Neural cell (in vitro differentiated cells): ENCODE results near the gene CCSAP.

Experiments used
- EP300 ChIP-seq: fragments of 450-650 bp; conservative IDR thresholded peaks from 2 replicates; pipeline ENCODE4 v1.6.1; 2014; ENCODE audit warnings: antibody characterized with exemption, mild to moderate bottlenecking, moderate library complexity; ENCODE audit not compliant: poor library complexity, severe bottlenecking
- EZH2 ChIP-seq: fragments of 200-600, 300-800 bp; shearing (Covaris generic), sonication (generic); IDR thresholded peaks from 2 replicates; pipeline ENCODE4 v1.6.1; 2014; ENCODE audit warnings: antibody characterized with exemption, low read length, borderline replicate concordance, mild to moderate bottlenecking; ENCODE audit not compliant: insufficient read depth, poor library complexity, severe bottlenecking
- POLR2AphosphoS5 ChIP-seq: IDR thresholded peaks from 2 replicates; pipeline ENCODE4 v1.6.1; 2012
- RAD21 ChIP-seq: fragments of 450-650 bp; conservative IDR thresholded peaks from 2 replicates; pipeline ENCODE4 v1.6.1; 2014; ENCODE audit warnings: antibody characterized with exemption, mild to moderate bottlenecking, moderate library complexity
- SMC3 ChIP-seq: fragments of 450-650 bp; conservative IDR thresholded peaks from 2 replicates; pipeline ENCODE4 v1.6.1; 2014; ENCODE audit warnings: antibody characterized with exemption, mild to moderate bottlenecking, moderate library complexity; ENCODE audit not compliant: poor library complexity
- TAF1 ChIP-seq: IDR thresholded peaks from 2 replicates; pipeline ENCODE4 v1.6.1; 2012; ENCODE audit warnings: low read depth
- TF ChIP-seq, protein P1 (sequence below): fragments of 450-650 bp; IDR thresholded peaks from 2 replicates; pipeline ENCODE4 v1.5.1; 2014; ENCODE audit warnings: antibody characterized with exemption, mild to moderate bottlenecking, moderate library complexity; ENCODE audit not compliant: poor library complexity, severe bottlenecking
- TF ChIP-seq, protein P2 (sequence below): IDR thresholded peaks from 2 replicates; pipeline ENCODE4 v1.6.1; 2012; ENCODE audit warnings: borderline replicate concordance

DNA sequence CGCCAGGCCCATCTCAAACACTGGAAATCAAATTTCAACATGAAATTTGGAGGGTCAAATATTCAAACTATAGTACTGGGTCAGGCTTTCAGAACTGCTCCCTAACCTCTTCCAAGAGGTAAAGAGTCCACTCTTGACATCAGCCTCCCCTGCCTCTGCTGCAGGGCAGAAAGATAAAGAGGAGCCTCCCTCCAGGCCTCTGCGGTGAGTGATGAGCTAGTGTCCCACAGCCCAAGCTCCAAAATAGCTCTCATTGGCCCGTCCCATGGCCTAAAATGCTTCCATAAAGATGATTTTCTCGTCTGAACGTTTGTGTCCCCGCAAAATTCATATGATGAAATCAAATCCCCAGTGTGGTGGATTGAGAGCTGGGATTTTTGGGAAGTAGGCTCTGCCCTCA lies 33.7 kb upstream of the CCSAP start:
- TF ChIP-seq POLR2AphosphoS5 (no peak), TAF1 (no peak), EP300 (no peak), EZH2 (no peak), RAD21 (no peak), SMC3 (no peak)
- TF ChIP-seq, protein P1, sequence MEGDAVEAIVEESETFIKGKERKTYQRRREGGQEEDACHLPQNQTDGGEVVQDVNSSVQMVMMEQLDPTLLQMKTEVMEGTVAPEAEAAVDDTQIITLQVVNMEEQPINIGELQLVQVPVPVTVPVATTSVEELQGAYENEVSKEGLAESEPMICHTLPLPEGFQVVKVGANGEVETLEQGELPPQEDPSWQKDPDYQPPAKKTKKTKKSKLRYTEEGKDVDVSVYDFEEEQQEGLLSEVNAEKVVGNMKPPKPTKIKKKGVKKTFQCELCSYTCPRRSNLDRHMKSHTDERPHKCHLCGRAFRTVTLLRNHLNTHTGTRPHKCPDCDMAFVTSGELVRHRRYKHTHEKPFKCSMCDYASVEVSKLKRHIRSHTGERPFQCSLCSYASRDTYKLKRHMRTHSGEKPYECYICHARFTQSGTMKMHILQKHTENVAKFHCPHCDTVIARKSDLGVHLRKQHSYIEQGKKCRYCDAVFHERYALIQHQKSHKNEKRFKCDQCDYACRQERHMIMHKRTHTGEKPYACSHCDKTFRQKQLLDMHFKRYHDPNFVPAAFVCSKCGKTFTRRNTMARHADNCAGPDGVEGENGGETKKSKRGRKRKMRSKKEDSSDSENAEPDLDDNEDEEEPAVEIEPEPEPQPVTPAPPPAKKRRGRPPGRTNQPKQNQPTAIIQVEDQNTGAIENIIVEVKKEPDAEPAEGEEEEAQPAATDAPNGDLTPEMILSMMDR, result no peak
- TF ChIP-seq, protein P2, sequence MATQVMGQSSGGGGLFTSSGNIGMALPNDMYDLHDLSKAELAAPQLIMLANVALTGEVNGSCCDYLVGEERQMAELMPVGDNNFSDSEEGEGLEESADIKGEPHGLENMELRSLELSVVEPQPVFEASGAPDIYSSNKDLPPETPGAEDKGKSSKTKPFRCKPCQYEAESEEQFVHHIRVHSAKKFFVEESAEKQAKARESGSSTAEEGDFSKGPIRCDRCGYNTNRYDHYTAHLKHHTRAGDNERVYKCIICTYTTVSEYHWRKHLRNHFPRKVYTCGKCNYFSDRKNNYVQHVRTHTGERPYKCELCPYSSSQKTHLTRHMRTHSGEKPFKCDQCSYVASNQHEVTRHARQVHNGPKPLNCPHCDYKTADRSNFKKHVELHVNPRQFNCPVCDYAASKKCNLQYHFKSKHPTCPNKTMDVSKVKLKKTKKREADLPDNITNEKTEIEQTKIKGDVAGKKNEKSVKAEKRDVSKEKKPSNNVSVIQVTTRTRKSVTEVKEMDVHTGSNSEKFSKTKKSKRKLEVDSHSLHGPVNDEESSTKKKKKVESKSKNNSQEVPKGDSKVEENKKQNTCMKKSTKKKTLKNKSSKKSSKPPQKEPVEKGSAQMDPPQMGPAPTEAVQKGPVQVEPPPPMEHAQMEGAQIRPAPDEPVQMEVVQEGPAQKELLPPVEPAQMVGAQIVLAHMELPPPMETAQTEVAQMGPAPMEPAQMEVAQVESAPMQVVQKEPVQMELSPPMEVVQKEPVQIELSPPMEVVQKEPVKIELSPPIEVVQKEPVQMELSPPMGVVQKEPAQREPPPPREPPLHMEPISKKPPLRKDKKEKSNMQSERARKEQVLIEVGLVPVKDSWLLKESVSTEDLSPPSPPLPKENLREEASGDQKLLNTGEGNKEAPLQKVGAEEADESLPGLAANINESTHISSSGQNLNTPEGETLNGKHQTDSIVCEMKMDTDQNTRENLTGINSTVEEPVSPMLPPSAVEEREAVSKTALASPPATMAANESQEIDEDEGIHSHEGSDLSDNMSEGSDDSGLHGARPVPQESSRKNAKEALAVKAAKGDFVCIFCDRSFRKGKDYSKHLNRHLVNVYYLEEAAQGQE, result no peak
